Measurements from ENCODE around the gene OLFM2.

DNA sequence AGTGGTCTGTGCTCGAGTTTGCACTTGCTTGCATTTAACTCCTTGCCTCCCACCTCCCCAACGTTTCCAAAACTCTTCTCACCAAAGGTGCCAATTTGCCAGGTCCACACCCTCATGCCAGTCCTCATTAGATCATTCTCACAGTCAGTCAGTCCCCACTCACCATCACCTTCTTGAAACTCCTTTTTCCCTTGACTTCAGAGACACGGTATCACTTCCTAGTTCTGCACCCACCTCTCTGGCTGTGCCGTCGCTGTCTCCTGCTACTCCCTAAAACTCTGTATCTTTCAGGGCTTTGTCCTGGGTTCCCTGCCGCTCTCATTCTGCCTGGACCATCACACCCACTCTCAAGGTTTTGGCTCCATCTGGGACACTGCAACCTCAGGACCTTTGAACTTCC, 19.6 kb downstream of the OLFM2 start:
- no peak for TF ChIP-seq POLR2A (IDR thresholded peaks at IDR 0.05)
- TF ChIP-seq, protein P1, sequence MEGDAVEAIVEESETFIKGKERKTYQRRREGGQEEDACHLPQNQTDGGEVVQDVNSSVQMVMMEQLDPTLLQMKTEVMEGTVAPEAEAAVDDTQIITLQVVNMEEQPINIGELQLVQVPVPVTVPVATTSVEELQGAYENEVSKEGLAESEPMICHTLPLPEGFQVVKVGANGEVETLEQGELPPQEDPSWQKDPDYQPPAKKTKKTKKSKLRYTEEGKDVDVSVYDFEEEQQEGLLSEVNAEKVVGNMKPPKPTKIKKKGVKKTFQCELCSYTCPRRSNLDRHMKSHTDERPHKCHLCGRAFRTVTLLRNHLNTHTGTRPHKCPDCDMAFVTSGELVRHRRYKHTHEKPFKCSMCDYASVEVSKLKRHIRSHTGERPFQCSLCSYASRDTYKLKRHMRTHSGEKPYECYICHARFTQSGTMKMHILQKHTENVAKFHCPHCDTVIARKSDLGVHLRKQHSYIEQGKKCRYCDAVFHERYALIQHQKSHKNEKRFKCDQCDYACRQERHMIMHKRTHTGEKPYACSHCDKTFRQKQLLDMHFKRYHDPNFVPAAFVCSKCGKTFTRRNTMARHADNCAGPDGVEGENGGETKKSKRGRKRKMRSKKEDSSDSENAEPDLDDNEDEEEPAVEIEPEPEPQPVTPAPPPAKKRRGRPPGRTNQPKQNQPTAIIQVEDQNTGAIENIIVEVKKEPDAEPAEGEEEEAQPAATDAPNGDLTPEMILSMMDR (IDR thresholded peaks at IDR 0.05) = no peak
- no peak for TF ChIP-seq POLR2AphosphoS5 (IDR thresholded peaks at IDR 0.05; ENCODE audit: insufficient read depth in 1 of 2, low read depth in 1 of 2)
